Esophagus (tissue), 2 donors: Measurements from ENCODE around the gene GPR39. TPM values are rescaled to one million over a fixed set of nuclear protein-coding genes. Genes with fewer than 3 reads are reported as not detected.

ENCODE experiments used
- H3K27ac ChIP-seq, 2 donors: one replicate each; pipeline ENCODE4 v1.5.1; 2013; ENCODE audit warnings: low read depth in 2 of 2, mild to moderate bottlenecking in 2 of 2, inconsistent platforms in 1 of 2, low read length in 1 of 2, moderate library complexity in 1 of 2
- H3K27me3 ChIP-seq, 2 donors: one replicate each; pipeline ENCODE4 v1.6.1; 2013; ENCODE audit warnings: low read length in 2 of 2, control low read depth in 1 of 2, mild to moderate bottlenecking in 1 of 2; ENCODE audit not compliant: insufficient read depth in 2 of 2, control insufficient read depth in 1 of 2
- H3K36me3 ChIP-seq, 2 donors: one replicate each; pipeline ENCODE4 v1.6.1; 2013; ENCODE audit warnings: low read length in 1 of 2; ENCODE audit not compliant: control insufficient read depth in 2 of 2, insufficient read depth in 2 of 2
- H3K4me1 ChIP-seq, 2 donors: one replicate each; pipeline ENCODE4 v1.6.1; 2013; ENCODE audit warnings: low read length in 1 of 2; ENCODE audit not compliant: control insufficient read depth in 2 of 2, insufficient read depth in 2 of 2
- H3K4me3 ChIP-seq, 2 donors: one replicate each; pipeline ENCODE4 v1.5.1; 2013; ENCODE audit warnings: low read length in 2 of 2, mild to moderate bottlenecking in 2 of 2, low read depth in 1 of 2, moderate library complexity in 1 of 2
- H3K9me3 ChIP-seq, 2 donors: one replicate each; pipeline ENCODE4 v1.6.1; 2013; ENCODE audit warnings: mild to moderate bottlenecking in 2 of 2, low read depth in 1 of 2, low read length in 1 of 2, moderate library complexity in 1 of 2; ENCODE audit not compliant: control insufficient read depth in 2 of 2, insufficient read depth in 1 of 2
- WGBS, 2 donors: extraction: QIAGEN DNeasy Blood & Tissue Kit; methylation state at CpG; one replicate each; pipeline ENCODE4 v1.1.7; 2013; 5-methylcytosine and 5-hydroxymethylcytosine counted together
- polyA plus RNA-seq, 2 donors: library from polyadenylated mRNA; stranded (reverse); fragments of 200-250 nt; gene quantifications; one replicate each; pipeline ENCODE4 v1.2.3, GENCODE V29; 2013
- donor health status: healthy with polysubstance abuse.
- donor health status: Bipolar disorder and iron deficiency.

GPR39 gene
- polyA plus RNA-seq, 2 donors = 0.65 to 0.93 TPM

GRCh38 chr2:132559921-132560320, 143.3 kb downstream of the GPR39 start:
- H3K27me3 ChIP-seq = no peaks in the 10 kb centered on the region
- H3K36me3 ChIP-seq = no peaks in the 10 kb centered on the region
- H3K4me3 ChIP-seq = no peak overlapping the region
- H3K27ac ChIP-seq = no peak overlapping the region
- H3K9me3 ChIP-seq = no peaks in the 10 kb centered on the region
- H3K4me1 ChIP-seq = no peaks in the 10 kb centered on the region
- WGBS, 2 donors = 90 to 93% methylated on average over 2 of the region's 2 CpGs

GRCh38 chr2:132560562-132560961, 144.0 kb downstream of the GPR39 start:
- Histone ChIP-seq H3K9me3 (no peaks in the 10 kb centered on the region), H3K27ac (no peak overlapping the region), H3K27me3 (no peaks in the 10 kb centered on the region), H3K36me3 (no peaks in the 10 kb centered on the region), H3K4me1 (no peaks in the 10 kb centered on the region), H3K4me3 (no peak overlapping the region)
- WGBS, 2 donors = 69 to 75% methylated on average over 2 of the region's 2 CpGs

GRCh38 chr2:132562245-132562644, 145.6 kb downstream of the GPR39 start:
- Histone ChIP-seq H3K27me3 (no peaks in the 10 kb centered on the region), H3K4me1 (no peaks in the 10 kb centered on the region), H3K27ac (no peak overlapping the region), H3K4me3 (no peak overlapping the region), H3K36me3 (no peaks in the 10 kb centered on the region), H3K9me3 (no peaks in the 10 kb centered on the region)
- 84 to 87% methylated on average over 4 of the region's 4 CpGs for WGBS, 2 donors

- H3K27me3 ChIP-seq = no peaks in the 10 kb centered on the region
- H3K36me3 ChIP-seq = no peaks in the 10 kb centered on the region
- no peaks in the 10 kb centered on the region for H3K9me3 ChIP-seq
- 89 to 93% methylated on average over 2 of the region's 2 CpGs for WGBS, 2 donors
- H3K4me3 ChIP-seq = no peak overlapping the region
- no peak overlapping the region for H3K27ac ChIP-seq
- H3K4me1 ChIP-seq = no peaks in the 10 kb centered on the region
These were observed 147.5 kb downstream of the GPR39 start for GRCh38 chr2:132564065-132564464.

DNA sequence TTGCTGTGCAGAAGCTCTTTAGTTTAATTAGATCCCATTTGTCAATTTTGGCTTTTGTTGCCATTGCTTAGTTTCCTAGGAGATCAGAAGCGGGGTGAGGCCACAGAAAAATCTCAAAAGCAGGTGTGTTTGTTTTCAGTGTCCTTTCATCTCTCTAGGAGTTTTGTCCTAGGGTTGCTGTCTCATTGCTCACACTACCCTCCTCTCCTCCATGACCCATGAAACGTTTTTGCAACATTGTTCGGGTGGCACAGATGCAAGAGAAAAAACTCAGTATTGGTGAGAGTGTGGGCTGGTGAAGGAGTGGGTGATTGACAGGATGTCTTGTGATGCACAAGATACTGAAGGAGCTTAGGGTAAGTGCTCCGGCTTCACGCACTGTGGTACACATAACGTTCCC, 149.8 kb downstream of the GPR39 start:
- no peak overlapping the region for H3K27ac ChIP-seq
- no peaks in the 10 kb centered on the region for H3K27me3 ChIP-seq
- WGBS, 2 donors = 83 to 88% methylated on average over 6 of the region's 6 CpGs
- no peak overlapping the region for H3K4me3 ChIP-seq
- H3K36me3 ChIP-seq = no peaks in the 10 kb centered on the region
- no peaks in the 10 kb centered on the region for H3K9me3 ChIP-seq
- H3K4me1 ChIP-seq = no peaks in the 10 kb centered on the region

- no peaks in the 10 kb centered on the region for H3K27me3 ChIP-seq
- H3K36me3 ChIP-seq = no peaks in the 10 kb centered on the region
- no peak overlapping the region for H3K27ac ChIP-seq
- H3K9me3 ChIP-seq = no peaks in the 10 kb centered on the region
- no peaks in the 10 kb centered on the region for H3K4me1 ChIP-seq
- H3K4me3 ChIP-seq = no peak overlapping the region
- WGBS, 2 donors = 86 to 92% methylated on average over 5 of the region's 5 CpGs
These were observed 151.1 kb downstream of the GPR39 start for GRCh38 chr2:132567682-132568081.

DNA sequence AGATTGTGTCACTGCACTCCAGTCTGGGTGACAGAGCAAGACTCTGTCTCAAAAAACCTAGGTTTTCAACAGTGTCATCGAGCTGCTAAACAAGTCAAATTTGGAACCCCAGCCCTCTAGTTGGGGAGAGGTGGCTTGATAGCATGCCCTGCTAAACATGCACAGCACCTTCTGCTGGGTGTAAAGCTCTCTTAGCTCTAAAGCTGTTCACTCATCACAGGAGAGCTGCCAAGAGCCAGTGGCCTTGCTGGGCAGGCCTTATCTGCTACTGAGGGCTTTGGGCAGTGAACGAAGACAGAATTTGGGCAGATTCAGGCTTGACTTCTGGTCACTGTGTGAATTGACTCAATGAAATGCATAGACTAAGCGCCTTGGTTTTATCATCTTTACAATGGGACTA, 152.1 kb downstream of the GPR39 start:
- no peaks in the 10 kb centered on the region for H3K27me3 ChIP-seq
- no peak overlapping the region for H3K4me3 ChIP-seq
- H3K27ac ChIP-seq = no peak overlapping the region
- no peaks in the 10 kb centered on the region for H3K9me3 ChIP-seq
- no peaks in the 10 kb centered on the region for H3K36me3 ChIP-seq
- no peaks in the 10 kb centered on the region for H3K4me1 ChIP-seq
- 71 to 86% methylated on average over 3 of the region's 3 CpGs for whole genome bisulfite sequencing, 2 donors

DNA sequence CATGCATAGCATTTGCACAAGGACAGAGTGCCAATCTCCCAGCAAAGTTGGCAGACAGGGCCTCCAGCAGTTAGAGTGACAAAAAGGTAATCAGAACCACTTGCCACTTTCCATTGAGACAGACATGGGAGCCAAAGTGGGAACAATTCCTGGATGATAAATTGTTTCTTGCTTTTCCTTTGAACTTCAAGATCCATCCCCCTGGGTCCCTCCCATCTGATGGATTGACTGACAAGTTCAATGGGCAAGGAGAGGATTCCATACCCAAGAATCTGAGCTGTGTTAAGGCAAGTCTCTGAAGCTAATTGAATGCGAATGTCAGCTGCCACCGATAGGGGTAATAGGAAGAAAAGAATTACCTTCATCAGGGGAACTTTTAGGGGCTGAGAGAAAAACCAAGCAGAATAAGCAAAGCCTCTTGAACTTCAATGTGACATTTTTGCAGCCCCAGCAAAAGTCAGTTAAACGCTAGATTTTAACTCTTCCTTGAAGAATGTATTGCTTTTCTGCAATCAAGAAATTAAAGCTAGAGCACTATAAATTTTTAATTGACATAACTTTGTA, 156.9 kb downstream of the GPR39 start:
- WGBS, 2 donors = 76 to 84% methylated on average over 3 of the region's 3 CpGs
- H3K36me3 ChIP-seq = no peaks in the 10 kb centered on the region
- no peaks in the 10 kb centered on the region for H3K9me3 ChIP-seq
- no peaks in the 10 kb centered on the region for H3K4me1 ChIP-seq
- no peak overlapping the region for H3K27ac ChIP-seq
- H3K27me3 ChIP-seq = no peaks in the 10 kb centered on the region
- H3K4me3 ChIP-seq = no peak overlapping the region

- no peaks in the 10 kb centered on the region for H3K9me3 ChIP-seq
- no peak overlapping the region for H3K27ac ChIP-seq
- WGBS, 2 donors = 70 to 77% methylated on average over 2 of the region's 2 CpGs
- H3K4me1 ChIP-seq = peaks cover 0 to 5% of the 10 kb centered on the region in 2 donors
- H3K27me3 ChIP-seq = no peaks in the 10 kb centered on the region
- H3K36me3 ChIP-seq = no peaks in the 10 kb centered on the region
- no peak overlapping the region for H3K4me3 ChIP-seq
These were observed 161.1 kb downstream of the GPR39 start for GRCh38 chr2:132577686-132578085.

GRCh38 chr2:132581591-132581990, 165.0 kb downstream of the GPR39 start:
- Histone ChIP-seq H3K4me3 (no peak overlapping the region), H3K27ac (no peak overlapping the region), H3K4me1 (peaks cover 0 to 5% of the 10 kb centered on the region in 2 donors), H3K27me3 (no peaks in the 10 kb centered on the region), H3K36me3 (no peaks in the 10 kb centered on the region), H3K9me3 (no peaks in the 10 kb centered on the region)
- WGBS, 2 donors = 64 to 69% methylated on average over 5 of the region's 5 CpGs
